Measurements from ENCODE around the gene SLC39A11. TPM values are rescaled to one million over a fixed set of nuclear protein-coding genes. Genes with fewer than 3 reads are reported as not detected.
A peak's percentile ranks its signal among the peaks of the same experiment; 100 is the strongest.

Gene SLC39A11
- total and polyA plus RNA-seq, 8 donors, result 13.6 to 49.0 (median 17.5) TPM

DNA sequence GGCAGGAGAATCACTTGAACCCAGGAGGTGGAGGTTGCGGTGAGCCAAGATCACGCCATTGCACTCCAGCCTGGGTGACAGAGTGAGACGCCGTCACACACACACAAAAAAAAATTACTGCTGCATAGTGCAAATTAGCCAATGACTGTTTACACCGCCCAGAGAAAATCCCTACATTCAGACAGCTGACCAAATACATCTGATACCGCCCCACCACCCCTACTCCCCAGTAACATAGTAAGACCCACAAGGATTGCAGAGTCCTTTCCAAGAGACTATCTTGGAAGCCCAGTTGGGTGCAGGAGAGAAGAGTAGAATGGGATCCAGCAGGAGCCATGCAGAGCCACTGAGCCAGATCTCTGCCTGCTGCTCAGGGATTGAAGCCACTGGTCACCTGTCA is 63.5 kb downstream of the SLC39A11 start:
- Histone ChIP-seq H3K4me3 (no peak overlapping the region), H3K4me1 (peaks cover 0 to 3% of the 10 kb centered on the region in 2 donors), H3K27ac (no peak overlapping the region), H3K27me3 (no peaks in the 10 kb centered on the region), H3K9me3 (no peaks in the 10 kb centered on the region), H3K36me3 (peaks cover 0 to 19% of the 10 kb centered on the region in 2 donors)
- intact Hi-C loops (cut with DNase I), result no loop called here
- no peak for ATAC-seq
- no peak for DNase-seq
- TF ChIP-seq, protein P1, sequence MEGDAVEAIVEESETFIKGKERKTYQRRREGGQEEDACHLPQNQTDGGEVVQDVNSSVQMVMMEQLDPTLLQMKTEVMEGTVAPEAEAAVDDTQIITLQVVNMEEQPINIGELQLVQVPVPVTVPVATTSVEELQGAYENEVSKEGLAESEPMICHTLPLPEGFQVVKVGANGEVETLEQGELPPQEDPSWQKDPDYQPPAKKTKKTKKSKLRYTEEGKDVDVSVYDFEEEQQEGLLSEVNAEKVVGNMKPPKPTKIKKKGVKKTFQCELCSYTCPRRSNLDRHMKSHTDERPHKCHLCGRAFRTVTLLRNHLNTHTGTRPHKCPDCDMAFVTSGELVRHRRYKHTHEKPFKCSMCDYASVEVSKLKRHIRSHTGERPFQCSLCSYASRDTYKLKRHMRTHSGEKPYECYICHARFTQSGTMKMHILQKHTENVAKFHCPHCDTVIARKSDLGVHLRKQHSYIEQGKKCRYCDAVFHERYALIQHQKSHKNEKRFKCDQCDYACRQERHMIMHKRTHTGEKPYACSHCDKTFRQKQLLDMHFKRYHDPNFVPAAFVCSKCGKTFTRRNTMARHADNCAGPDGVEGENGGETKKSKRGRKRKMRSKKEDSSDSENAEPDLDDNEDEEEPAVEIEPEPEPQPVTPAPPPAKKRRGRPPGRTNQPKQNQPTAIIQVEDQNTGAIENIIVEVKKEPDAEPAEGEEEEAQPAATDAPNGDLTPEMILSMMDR (IDR thresholded peaks at IDR 0.05), result no peak

DNA sequence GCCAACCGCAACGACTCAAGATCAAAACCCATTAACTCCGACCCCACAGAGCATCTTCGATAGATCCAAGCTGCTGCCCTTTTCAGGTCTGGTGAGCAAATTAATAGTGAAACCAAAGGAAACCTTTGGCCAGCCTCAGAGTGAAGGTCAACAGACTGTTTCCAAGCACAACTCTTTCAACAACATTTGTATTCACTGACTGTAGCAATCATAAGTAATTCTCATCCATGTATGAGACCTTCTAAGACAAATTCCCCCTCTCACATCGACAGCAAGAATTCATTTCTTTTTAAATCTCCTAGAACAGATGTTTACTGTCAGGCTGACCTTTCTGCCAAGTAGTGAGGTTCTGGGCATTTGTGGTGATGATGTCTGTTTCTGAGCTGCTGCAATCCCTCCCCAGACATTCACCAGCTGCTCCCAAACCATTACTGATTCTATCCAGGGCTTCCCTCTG is 64.2 kb downstream of the SLC39A11 start:
- intact Hi-C loops (cut with DNase I), result no loop called here
- Histone ChIP-seq H3K4me3 (no peak overlapping the region), H3K4me1 (peaks cover 0 to 3% of the 10 kb centered on the region in 2 donors), H3K9me3 (no peaks in the 10 kb centered on the region), H3K36me3 (peaks cover 0 to 19% of the 10 kb centered on the region in 2 donors), H3K27ac (no peak overlapping the region), H3K27me3 (no peaks in the 10 kb centered on the region)
- ATAC-seq, result peak; percentile 45
- TF ChIP-seq, protein P1 (IDR thresholded peaks at IDR 0.05), result no peak
- DNase-seq, result peak in 2 of 4 donors; percentile 42 to 65

DNA sequence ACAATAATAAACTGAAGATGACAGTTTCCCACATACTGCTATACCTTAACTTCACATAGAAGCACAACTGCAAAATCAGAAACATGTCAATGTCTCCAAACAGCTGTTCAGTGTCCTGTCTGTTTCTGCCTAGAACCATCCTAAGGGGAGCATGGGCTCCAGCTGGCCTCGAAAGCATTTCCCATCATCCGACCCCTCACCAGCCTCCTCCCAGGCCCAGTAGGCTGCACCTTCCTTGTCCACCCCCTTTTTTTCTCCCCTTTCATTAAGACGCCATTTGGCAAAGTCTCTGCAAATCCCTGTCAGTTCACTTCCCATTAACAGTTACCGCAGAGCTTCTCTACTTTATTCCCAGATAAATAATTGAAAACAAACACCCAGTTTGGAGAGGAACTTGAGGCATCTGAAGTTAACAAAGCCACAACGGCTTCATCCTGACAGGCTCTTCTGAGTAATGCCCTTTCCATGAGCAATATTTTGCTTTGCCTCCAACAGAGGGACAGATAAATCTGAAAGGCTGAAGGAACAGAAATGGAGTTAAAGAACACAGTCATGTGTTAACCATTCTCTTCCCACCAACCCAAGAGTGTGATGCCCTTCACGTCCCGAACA is 65.3 kb downstream of the SLC39A11 start:
- Histone ChIP-seq H3K4me3 (no peak overlapping the region), H3K36me3 (peaks cover 0 to 19% of the 10 kb centered on the region in 2 donors), H3K27me3 (no peaks in the 10 kb centered on the region), H3K9me3 (no peaks in the 10 kb centered on the region), H3K4me1 (peaks cover 0 to 3% of the 10 kb centered on the region in 2 donors), H3K27ac (no peak overlapping the region)
- intact Hi-C loops (cut with DNase I), result no loop called here
- ATAC-seq (no peak), DNase-seq (no peak)
- TF ChIP-seq, protein P1 (IDR thresholded peaks at IDR 0.05), result no peak

DNA sequence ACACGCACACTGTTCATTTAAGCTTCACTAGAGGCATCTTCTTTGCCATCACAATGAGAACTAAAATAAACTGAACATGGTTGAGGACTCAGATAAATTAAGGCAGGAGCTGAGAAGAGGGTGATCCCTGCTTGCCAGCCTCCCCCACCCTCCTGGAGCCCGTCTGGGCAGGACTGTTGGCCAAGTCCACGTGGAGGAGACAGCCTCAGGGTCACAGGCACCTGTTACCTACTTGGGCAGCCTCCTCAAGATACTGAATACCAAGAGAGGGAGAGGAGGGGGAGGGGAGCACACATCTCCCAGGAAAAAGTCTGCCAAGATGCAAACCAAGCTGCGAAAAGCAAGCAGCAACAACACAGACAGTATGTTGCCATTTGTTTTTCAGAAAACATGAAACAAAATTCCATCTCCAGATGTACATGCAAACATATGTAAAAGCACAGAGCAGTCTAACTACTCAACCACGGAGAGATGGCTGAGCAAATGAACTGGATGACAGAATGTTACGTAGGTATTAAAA is 67.4 kb downstream of the SLC39A11 start:
- TF ChIP-seq, protein P1 (IDR thresholded peaks at IDR 0.05), result no peak
- Histone ChIP-seq H3K9me3 (peaks cover 0 to 4% of the 10 kb centered on the region in 2 donors), H3K27me3 (no peaks in the 10 kb centered on the region), H3K4me1 (no peaks in the 10 kb centered on the region), H3K4me3 (no peak overlapping the region), H3K27ac (no peak overlapping the region), H3K36me3 (peaks cover 0 to 5% of the 10 kb centered on the region in 2 donors)
- no peak for DNase-seq
- no peak for ATAC-seq
- intact Hi-C loops (cut with DNase I), result no loop called here

DNA sequence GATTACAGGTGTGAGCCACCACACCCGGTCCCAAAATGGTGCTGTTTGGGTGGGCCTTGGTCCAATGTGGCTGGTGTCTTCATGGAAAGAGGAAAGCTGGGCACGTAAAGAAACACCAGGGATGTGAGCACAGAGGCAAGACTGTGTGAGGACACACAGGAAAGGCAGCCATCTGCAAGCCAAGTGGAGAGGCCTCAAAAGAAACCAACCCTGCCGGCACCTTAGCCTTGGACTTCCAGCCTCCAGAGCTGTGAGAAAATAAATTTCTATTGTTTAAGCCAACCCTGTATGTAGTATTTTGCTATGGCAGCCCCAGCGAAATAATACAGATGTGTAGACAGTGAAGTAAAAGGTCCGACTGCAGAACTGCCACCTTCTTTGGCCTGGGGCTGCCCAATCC is 68.7 kb downstream of the SLC39A11 start:
- DNase-seq, result no peak
- Histone ChIP-seq H3K4me3 (no peak overlapping the region), H3K27ac (no peak overlapping the region), H3K4me1 (no peaks in the 10 kb centered on the region), H3K36me3 (no peaks in the 10 kb centered on the region), H3K9me3 (peaks cover 0 to 16% of the 10 kb centered on the region in 2 donors), H3K27me3 (no peaks in the 10 kb centered on the region)
- intact Hi-C loops (cut with DNase I), result no loop called here
- TF ChIP-seq, protein P1 (IDR thresholded peaks at IDR 0.05), result no peak
- no peak for ATAC-seq
